Astrocyte of the spinal cord (primary cell): ENCODE measurements around the gene UXS1.

ENCODE experiments used
- DNase-seq: peaks from one replicate; pipeline ENCODE4 v3.0.0; 2011; ENCODE audit warnings: low read depth, low spot score
- H3K4me3 ChIP-seq: 2 replicates; pipeline ENCODE4 v1.5.1; 2011; ENCODE audit warnings: low read depth, mild to moderate bottlenecking, low read length, moderate library complexity
- in situ Hi-C: cut with HindIII; loops from 2 replicates; pipeline ENCODE4 v1.10.0; 2017; ENCODE audit warnings: low sequenced_read_pairs
- TF ChIP-seq, protein P1 (sequence below): IDR thresholded peaks from 2 replicates; pipeline ENCODE4 v1.5.1; 2012; ENCODE audit warnings: low read depth, mild to moderate bottlenecking, low read length, inconsistent platforms

The UXS1 gene

DNA sequence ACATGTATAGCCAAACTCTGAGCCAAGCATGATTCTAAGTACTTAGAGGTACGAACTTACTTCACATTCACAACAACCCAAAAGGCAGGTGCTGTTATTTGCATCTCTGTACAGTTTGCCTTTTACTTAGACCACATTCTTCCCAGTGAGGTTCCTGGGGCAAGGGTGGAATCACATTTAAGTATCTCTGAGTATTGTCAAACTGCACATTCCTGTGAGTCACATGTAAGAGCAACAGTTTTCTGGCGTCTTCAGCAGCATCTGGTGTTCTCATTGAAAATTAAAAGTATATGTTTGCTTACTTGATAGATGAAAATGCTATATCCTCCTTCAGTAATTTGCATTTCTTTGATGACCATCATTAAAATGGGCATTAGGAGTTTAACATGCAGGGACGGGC, 119.1 kb downstream of the UXS1 start:
- TF ChIP-seq, protein P1, sequence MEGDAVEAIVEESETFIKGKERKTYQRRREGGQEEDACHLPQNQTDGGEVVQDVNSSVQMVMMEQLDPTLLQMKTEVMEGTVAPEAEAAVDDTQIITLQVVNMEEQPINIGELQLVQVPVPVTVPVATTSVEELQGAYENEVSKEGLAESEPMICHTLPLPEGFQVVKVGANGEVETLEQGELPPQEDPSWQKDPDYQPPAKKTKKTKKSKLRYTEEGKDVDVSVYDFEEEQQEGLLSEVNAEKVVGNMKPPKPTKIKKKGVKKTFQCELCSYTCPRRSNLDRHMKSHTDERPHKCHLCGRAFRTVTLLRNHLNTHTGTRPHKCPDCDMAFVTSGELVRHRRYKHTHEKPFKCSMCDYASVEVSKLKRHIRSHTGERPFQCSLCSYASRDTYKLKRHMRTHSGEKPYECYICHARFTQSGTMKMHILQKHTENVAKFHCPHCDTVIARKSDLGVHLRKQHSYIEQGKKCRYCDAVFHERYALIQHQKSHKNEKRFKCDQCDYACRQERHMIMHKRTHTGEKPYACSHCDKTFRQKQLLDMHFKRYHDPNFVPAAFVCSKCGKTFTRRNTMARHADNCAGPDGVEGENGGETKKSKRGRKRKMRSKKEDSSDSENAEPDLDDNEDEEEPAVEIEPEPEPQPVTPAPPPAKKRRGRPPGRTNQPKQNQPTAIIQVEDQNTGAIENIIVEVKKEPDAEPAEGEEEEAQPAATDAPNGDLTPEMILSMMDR, result no peak
- in situ Hi-C loops, result no loop called here
- no peak for DNase-seq
- no peak overlapping the region for H3K4me3 ChIP-seq

GRCh38 chr2:106073678-106074406, 120.3 kb downstream of the UXS1 start:
- H3K4me3 ChIP-seq, result no peak overlapping the region
- in situ Hi-C loops, result no loop called here
- DNase-seq, result no peak
- TF ChIP-seq, protein P1, result no peak

DNA sequence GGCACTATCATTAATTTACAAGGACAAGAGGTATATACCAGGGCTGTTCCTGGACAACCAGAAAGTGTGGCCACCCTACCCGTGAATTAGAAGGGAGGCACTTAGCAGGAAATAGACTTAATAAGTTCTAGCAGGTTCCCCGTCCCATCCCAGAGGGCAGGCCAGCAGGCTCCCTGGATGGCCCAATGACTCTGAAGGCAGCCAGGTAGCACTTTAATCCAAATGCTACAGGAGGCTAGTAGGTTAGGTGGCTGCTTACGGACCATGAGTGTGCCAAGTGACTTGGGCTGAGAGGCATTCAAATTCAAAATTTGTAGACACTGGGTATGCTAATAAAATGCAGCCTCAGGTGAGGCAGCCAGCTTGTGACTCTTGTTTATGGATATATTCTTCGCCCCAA, 123.9 kb downstream of the UXS1 start:
- H3K4me3 ChIP-seq, result no peak overlapping the region
- no peak for DNase-seq
- in situ Hi-C loops, result no loop called here
- TF ChIP-seq, protein P1, result no peak

DNA sequence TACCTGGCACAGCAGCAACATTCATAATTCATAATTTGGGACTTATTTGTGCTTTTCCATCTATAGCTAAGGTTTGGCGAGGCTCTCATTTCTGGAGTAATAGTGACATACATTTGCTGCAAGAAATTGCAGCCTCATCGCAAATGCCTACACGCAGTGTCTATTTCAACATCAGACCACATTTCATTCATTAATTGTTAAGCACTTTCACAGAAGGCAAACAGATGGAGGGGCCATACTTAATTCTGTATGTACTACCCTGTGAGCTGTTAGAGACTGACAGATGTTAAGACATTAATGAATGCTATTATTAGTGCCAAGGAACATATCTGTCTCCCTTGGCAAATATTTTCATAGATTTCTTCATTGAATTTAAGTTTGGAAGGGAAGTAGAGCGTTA, 125.7 kb downstream of the UXS1 start:
- H3K4me3 ChIP-seq, result no peak overlapping the region
- TF ChIP-seq, protein P1, result no peak
- DNase-seq, result no peak
- in situ Hi-C loops, result no loop called here

DNA sequence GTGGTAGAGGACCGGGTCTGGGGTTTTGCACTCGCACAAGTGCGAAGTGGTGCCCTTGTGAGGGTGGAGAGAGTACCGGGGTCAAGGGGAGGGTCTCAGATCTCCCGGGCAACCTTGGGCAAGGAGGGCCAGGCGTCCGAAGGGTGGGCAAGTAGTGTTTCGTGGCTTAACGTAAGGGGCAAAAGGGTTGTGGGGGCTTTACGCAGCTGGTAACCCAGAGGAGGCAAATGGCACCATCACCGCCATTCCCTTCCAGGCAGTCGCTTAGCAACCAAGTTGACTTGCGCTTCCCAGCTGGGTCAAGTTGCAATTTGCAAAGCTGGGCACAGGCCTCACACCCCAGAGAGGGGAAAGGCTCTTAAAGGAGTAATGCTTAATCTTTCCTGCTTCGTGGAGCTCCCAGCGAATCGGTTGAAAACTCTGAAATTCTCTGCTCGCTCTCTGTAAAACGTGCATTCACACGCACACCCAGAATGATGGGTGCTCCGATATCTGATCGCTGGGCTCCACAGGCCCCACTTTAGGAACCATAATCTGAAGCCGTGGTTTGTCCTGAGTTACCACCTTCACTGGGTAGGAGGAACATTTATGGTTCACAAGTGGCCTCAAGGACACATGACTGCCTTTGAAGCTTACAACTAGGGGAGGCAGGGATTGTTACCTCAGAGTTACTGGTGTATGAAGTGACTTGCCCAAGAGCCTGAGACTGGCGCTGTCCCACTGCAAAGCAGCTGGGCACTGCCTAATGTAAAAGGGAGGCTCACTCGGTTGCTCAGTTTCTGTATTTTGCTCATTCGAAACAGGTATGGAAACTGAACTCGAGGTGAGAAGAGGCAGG, 127.9 kb downstream of the UXS1 start:
- no peak overlapping the region for H3K4me3 ChIP-seq
- DNase-seq, result no peak
- TF ChIP-seq, protein P1, result no peak
- in situ Hi-C loops, result no loop called here

- no peak overlapping the region for H3K4me3 ChIP-seq
- no peak for DNase-seq
- TF ChIP-seq, protein P1, result no peak
- in situ Hi-C loops, result no loop called here
These were observed 128.7 kb downstream of the UXS1 start for GRCh38 chr2:106065268-106065982.
